AG04450 (cell line): Measurements from ENCODE around the gene CCL22. TPM values are rescaled to one million over a fixed set of nuclear protein-coding genes. Genes with fewer than 3 reads are reported as not detected.

ENCODE experiments used
- CTCF ChIA-PET: fragments of 300-600, 350-600 bp; formaldehyde crosslinking; extraction: SDS; loops from one replicate; lab custom pipeline; 2022; ENCODE audit warnings: antibody characterized with exemption, inconsistent platforms; lab: Charles Lee
- POLR2A ChIA-PET: fragments of 350-600 bp; formaldehyde crosslinking; extraction: SDS; loops from one replicate; lab custom pipeline; 2021; ENCODE audit warnings: antibody characterized with exemption, inconsistent platforms; lab: Yijun Ruan, JAX
- DNase-seq: peaks from one replicate; pipeline ENCODE4 v3.0.0-alpha.2; 2011; ENCODE audit warnings: low read depth, low spot score
- H3K27ac ChIP-seq: one replicate; pipeline ENCODE4 v1.5.1; 2012; ENCODE audit warnings: low read depth, low read length, control low read depth
- H3K27me3 ChIP-seq: one replicate; pipeline ENCODE4 v1.6.0; 2012; ENCODE audit warnings: low read length; ENCODE audit not compliant: control insufficient read depth, insufficient read depth
- H3K4me3 ChIP-seq: 2 replicates; pipeline ENCODE4 v1.5.1; 2011; ENCODE audit warnings: mild to moderate bottlenecking, low read depth, low read length, control low read depth
- H3K9me3 ChIP-seq: 2 replicates; pipeline ENCODE4 v1.5.1; 2012; ENCODE audit warnings: low read length; ENCODE audit not compliant: control insufficient read depth, insufficient read depth
- CTCF ChIP-seq: IDR thresholded peaks from 2 replicates; pipeline ENCODE4 v1.5.1; 2011; ENCODE audit warnings: low read depth, low read length, control low read depth, inconsistent platforms
- polyA plus RNA-seq: library from polyadenylated mRNA; depleted of rRNA; stranded (reverse); fragments of >200 nt; gene quantifications from 2 replicates; pipeline ENCODE4 v1.2.3, GENCODE V29; 2011

The CCL22 gene
- polyA plus RNA-seq, 1 experiment, result not detected

- CTCF ChIA-PET, result no interaction called here
- Histone ChIP-seq H3K27ac (no peak overlapping the region), H3K4me3 (no peak overlapping the region), H3K9me3 (no peaks in the 10 kb centered on the region), H3K27me3 (peaks cover 25% of the 10 kb centered on the region)
- DNase-seq, result no peak
- TF ChIP-seq CTCF, result no peak
- POLR2A ChIA-PET, result no interaction called here
These were observed 25.9 kb downstream of the CCL22 start for GRCh38 chr16:57384248-57385070.

- ChIA-PET POLR2A (no interaction called here), CTCF (no interaction called here)
- peaks cover 31% of the 10 kb centered on the region for H3K27me3 ChIP-seq
- H3K4me3 ChIP-seq, result no peak overlapping the region
- no peak for TF ChIP-seq CTCF
- DNase-seq, result no peak
- H3K27ac ChIP-seq, result no peak overlapping the region
- H3K9me3 ChIP-seq, result no peaks in the 10 kb centered on the region
These were observed 26.5 kb downstream of the CCL22 start for GRCh38 chr16:57385083-57385482.

GRCh38 chr16:57386381-57386951 is 27.9 kb downstream of the CCL22 start:
- POLR2A ChIA-PET, result no interaction called here
- peaks cover 40% of the 10 kb centered on the region for H3K27me3 ChIP-seq
- no peak overlapping the region for H3K4me3 ChIP-seq
- TF ChIP-seq CTCF, result no peak
- CTCF ChIA-PET, result interaction anchor here (0.9 to 1.3 kb wide), 2 partner anchors 31 to 86 kb away, joined by 3 read pairs; no protein-coding TSS in a partner anchor
- H3K27ac ChIP-seq, result no peak overlapping the region
- DNase-seq, result no peak
- H3K9me3 ChIP-seq, result no peaks in the 10 kb centered on the region

GRCh38 chr16:57387598-57388354 is 29.2 kb downstream of the CCL22 start:
- Histone ChIP-seq H3K9me3 (no peaks in the 10 kb centered on the region), H3K27me3 (peaks cover 41% of the 10 kb centered on the region), H3K27ac (no peak overlapping the region), H3K4me3 (no peak overlapping the region)
- ChIA-PET CTCF (no interaction called here), POLR2A (no interaction called here)
- TF ChIP-seq CTCF, result no peak
- no peak for DNase-seq
